Measurements from ENCODE around the gene IP6K1.

The IP6K1 gene

DNA sequence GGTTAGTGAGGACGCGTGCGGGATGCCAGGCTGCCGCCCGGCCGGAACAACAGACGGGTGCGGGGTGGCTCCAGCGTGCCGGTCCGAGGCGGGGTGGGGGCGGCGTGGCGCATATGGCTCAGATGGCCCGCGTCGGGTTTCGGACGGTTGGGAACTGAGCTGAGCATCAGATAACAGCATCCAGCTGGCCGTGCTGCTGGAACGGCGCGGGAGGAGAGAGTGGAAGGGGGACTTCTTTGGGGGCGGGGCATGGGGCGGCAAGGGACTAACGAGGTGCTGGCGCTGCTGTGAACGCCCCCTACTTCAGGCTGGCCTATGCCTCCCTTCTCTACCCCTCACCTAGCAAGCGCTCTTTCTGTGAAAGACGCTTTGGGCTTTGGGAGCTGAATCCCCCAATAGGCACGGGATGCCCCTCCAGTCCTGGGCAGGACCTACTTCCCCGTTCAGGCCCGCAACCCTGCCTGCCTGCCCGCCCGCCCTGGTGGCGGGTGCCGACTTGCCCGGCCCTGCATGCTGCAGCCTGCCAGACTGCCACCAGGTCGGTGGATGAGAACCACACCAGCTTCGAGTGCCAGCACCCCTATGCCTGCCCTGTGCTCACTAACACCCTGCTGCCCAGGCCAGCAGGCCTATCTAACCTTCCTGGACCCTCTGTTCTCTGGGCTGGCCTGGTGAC lies 17.3 kb upstream of the IP6K1 start:
- no peak for TF ChIP-seq JUND (IDR thresholded peaks at IDR 0.05; ENCODE audit: low read depth)
- DNase-seq (ENCODE audit: low read depth in 1 of 2, low spot score in 1 of 2), result no peak
- in situ Hi-C loops (cut with HindIII; ENCODE audit: low pct_unique_long_range_greater_than_20kb, low sequenced_read_pairs), result no loop called here

DNA sequence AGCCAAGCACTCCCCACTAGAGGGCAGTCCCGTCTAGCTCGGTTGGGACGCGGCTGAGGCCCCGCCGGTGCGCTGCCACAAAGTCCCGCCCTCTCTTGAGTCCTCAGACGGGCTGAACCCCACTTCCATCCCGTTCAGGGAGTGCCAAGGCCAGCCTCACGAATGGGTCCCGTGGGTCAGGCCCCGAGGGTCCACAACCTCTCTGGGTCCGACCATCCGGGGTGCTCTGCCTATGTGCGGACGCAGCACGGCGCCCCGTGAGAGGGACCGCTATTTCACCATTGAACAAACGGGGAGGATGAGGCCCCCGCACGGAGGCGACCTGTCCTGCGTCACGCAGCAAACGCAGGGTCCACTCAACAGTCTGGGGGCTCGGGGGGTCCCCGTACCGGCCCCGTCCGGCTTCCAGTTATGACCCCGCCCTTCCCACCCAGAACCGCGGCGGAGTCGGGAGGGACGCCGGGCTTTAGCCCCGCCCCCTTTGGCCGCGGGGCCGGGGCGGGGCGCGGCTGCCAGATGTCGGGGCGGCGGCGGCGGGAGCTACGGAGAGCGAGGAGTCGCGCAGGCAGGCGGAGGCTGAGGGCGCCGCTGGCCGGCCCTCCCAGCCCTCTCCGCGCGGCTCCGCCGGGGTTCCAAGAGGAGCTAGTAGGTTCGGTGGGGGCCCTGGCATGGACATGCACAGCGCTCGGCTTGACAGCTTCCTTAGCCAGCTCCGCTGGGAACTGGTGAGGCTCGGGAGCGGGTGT lies 16.6 kb upstream of the IP6K1 start, which contains the start of gene INKA1:
INKA1 (plus strand) TSS at position 543 of the 746 bp plus-strand sequence; CDS start at position 675, 132 bp downstream.
- TF ChIP-seq JUND (IDR thresholded peaks at IDR 0.05; ENCODE audit: low read depth), result no peak
- DNase-seq (ENCODE audit: low read depth in 1 of 2, low spot score in 1 of 2), result peak; percentile 80
- in situ Hi-C loops (cut with HindIII; ENCODE audit: low pct_unique_long_range_greater_than_20kb, low sequenced_read_pairs), result no loop called here

DNA sequence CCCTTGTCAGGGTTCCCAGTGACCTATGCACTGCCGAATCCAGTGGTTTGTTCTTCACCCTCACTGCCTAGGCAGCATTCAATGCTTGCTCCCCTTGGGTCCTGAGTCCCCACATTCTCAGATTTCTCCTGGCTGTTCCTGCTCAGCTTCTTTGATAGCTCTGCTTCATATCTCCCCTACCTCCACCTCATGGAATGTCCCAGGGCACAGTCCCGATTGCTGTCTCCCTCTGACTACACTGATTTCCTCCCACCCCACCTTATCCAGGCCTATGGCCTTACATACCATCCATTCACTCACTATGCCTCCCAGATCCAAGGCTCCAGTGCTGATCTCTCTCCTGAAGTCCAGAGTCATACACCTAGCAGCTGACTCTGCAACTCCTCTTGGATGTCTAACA lies 14.8 kb upstream of the IP6K1 start:
- TF ChIP-seq JUND (IDR thresholded peaks at IDR 0.05; ENCODE audit: low read depth), result no peak
- DNase-seq (ENCODE audit: low read depth in 1 of 2, low spot score in 1 of 2), result no peak
- in situ Hi-C loops (cut with HindIII; ENCODE audit: low pct_unique_long_range_greater_than_20kb, low sequenced_read_pairs), result no loop called here

DNA sequence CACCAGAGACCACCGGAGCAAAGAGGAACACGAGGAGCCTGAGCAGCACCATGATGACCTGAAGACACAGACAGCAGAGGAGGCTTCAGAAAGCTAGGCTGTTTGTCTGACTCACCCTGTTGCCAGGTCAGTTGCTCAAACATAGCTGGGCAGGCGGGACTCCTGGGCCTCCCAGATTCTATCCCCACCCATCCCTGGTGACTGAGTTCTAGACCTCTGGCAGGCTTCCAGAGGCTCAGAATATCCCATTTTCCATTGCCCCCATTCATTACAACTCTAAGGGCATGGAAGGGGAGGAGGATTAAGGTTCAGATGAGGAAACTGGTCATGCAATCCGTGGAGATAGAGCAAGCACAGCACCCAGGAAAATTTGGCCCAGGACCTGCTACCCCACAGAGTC lies 13.4 kb upstream of the IP6K1 start, which contains the start of gene CDHR4:
CDHR4 (minus strand) TSS at position 113 of the 400 bp plus-strand sequence; CDS start at position 52, 61 bp downstream.
- no peak for DNase-seq (ENCODE audit: low read depth in 1 of 2, low spot score in 1 of 2)
- TF ChIP-seq JUND (IDR thresholded peaks at IDR 0.05; ENCODE audit: low read depth), result no peak
- in situ Hi-C loops (cut with HindIII; ENCODE audit: low pct_unique_long_range_greater_than_20kb, low sequenced_read_pairs), result no loop called here

DNA sequence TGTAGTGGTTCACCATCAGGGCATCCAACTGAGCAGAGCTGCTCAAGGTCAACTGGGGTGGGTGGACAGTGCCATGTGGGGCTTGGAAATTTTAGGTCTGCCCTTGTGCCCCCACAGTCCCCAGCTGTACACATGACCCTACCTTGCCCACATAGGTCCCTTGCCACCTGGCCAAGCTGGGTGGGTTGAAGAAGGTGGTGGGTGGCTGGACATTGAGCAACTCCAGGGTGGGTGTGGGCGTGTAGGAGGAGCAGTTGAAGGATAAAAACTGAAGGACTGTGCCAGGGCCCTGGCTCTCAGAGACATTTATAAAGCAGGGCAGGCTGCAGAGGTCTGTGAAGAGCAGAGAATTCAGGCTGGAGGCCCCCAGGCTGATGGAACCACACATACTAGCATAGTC lies 12.8 kb upstream of the IP6K1 start:
- no peak for DNase-seq (ENCODE audit: low read depth in 1 of 2, low spot score in 1 of 2)
- no peak for TF ChIP-seq JUND (IDR thresholded peaks at IDR 0.05; ENCODE audit: low read depth)
- in situ Hi-C loops (cut with HindIII; ENCODE audit: low pct_unique_long_range_greater_than_20kb, low sequenced_read_pairs), result no loop called here

DNA sequence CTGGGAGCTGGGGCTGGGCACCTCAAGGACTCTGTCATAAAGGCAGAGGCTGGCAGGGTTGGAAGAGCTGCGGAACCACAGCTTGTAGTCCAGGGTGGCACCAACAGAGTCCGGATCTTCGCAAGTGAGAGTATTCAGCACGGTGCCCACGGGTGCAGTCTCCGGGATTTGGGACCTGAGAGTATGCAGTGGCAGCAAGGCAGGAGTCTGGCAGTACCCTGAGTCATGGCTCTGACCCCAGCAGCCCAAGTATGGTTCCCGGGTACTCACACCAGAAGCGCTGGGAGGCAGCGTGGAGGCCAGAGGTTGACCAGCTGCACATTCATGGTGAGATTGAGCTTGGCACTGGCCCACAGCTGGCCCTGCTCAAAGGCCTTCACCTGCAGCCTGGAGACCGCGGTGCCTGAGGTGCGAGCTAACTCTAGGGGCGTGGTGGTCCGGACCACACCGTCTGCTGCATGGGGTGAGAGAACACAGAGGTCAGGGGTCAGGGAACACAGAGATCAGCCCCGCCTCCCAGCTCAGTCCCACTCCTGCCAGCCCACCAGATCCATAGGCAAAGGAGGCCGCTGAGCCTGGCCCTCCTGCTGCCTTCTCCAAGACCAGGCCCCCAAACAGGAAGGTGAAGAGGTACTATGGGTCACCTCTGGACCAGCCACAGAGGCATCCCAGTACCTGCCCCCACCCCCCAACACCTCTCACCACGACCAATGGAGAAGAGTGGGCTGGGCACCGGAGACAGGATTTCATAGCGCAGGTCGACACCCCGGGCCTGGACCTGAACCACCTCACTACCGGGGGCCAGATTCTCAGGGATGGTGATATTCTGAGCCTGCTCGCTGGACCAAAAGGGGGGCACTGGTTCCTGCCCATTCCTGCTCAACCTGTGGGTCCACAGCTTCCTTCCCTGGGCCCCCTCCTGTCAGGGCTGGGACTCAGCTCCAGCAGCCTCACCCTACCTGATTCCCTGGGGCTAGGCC lies 8.9 kb upstream of the IP6K1 start:
- no peak for TF ChIP-seq JUND (IDR thresholded peaks at IDR 0.05; ENCODE audit: low read depth)
- DNase-seq (ENCODE audit: low read depth in 1 of 2, low spot score in 1 of 2), result no peak
- in situ Hi-C loops (cut with HindIII; ENCODE audit: low pct_unique_long_range_greater_than_20kb, low sequenced_read_pairs), result no loop called here

DNA sequence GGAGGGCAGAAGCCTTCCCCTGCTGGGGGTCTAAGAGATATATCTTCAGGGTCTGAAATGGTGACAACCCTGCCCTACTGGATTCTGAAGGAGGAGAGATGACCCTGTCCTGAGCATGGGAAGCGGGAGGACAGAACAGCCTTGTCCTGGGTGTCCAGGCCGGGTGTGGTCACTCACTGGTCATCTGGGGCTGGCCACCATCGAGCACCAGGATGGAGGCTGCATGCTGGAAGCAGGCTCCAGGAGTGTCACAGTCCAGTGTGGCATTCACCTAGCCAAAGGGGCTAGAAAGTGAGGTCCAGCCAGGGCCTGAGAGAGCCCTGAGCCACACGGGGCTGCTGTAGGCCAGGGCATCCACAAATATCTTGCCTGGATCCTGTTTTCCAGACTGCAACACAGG lies 8.1 kb upstream of the IP6K1 start:
- no peak for DNase-seq (ENCODE audit: low read depth in 1 of 2, low spot score in 1 of 2)
- no peak for TF ChIP-seq JUND (IDR thresholded peaks at IDR 0.05; ENCODE audit: low read depth)
- in situ Hi-C loops (cut with HindIII; ENCODE audit: low pct_unique_long_range_greater_than_20kb, low sequenced_read_pairs), result no loop called here

DNA sequence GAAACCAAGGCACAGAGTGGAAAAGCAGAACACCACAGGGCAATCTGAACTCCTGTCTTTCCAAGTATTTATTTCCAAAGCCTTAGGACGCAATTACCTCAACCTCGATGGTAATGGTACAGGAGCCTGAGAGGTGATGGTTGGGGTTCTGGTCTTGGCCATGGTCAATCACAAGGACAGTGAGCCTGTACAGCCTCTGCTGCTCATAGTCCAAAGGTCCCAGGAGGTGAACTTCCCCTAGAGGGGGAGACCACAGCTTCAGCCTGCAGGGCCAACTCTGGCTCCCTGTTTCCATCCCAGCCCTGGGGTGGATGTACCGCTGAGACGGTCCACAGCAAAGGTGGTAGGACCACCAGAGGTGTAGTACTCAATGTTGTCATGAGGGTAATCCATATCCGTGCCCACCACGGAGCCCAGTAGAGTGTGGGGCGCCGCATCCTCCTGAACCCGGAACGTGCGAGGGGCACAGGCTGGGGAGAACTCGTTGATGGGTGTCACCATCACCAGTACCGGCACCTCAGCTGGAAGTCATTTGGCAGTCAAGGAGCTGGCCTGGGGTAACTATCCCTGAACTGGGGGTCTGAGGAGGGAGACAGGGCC lies 7.2 kb upstream of the IP6K1 start:
- DNase-seq (ENCODE audit: low read depth in 1 of 2, low spot score in 1 of 2), result no peak
- in situ Hi-C loops (cut with HindIII; ENCODE audit: low pct_unique_long_range_greater_than_20kb, low sequenced_read_pairs), result no loop called here
- TF ChIP-seq JUND (IDR thresholded peaks at IDR 0.05; ENCODE audit: low read depth), result no peak

DNA sequence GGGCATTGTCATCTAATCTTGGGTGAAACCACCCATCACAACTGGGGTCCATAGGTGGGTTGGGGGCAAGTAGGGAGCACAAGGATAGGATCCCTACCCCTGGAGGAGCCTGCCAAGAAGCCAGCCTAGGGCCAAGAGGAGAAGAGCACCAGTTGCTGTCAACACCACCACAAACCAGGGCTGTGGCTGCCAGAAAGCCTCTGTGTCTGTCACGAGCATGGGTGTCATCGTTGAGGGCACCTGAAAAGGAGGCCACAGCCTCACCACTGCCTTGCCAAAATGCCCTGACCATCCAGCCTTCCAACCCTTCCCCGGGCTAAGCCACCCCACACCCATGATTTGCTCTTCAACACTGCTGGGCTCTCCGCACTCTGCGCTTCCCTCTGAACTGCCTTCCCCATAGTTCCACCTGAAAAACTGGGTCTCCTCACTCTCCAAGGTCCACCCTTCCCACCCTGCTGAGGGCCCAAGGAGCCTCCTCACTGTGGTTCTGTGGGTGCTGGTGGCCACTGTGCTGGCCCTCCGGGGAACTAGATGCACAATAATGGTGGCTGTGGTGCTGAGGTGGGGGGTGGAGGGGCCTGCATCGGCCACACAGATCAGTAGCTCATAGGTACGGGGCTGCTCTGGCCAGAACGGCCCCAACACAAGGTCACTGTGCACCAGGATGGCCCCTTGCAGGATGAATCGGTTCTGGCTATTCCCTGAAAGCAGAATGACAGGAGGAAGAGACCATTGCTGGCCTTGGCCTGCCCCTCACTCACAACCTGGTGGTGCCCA lies 6.2 kb upstream of the IP6K1 start:
- in situ Hi-C loops (cut with HindIII; ENCODE audit: low pct_unique_long_range_greater_than_20kb, low sequenced_read_pairs), result no loop called here
- no peak for DNase-seq (ENCODE audit: low read depth in 1 of 2, low spot score in 1 of 2)
- TF ChIP-seq JUND (IDR thresholded peaks at IDR 0.05; ENCODE audit: low read depth), result no peak

DNA sequence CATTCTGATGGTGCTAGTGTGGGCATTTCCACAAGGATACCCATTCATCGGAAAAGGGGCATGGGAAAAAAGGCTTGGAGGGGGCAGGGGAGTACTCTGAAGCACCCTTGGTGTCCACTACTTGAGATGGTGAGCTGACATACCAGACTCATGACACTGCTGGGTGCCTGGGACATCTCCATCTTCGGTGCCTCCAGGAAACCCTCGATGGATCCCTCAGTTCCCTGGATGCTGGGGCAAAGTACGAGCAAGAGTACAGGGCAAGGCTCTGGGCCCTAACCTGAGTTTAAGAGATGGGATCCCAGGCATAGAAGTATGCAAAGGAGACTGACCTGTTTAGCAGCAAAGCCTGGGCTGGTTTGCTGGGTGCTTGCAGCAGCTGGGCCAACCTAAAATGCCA lies 5.2 kb upstream of the IP6K1 start:
- peak in 1 of 2 experiments; percentile 42 for DNase-seq (ENCODE audit: low read depth in 1 of 2, low spot score in 1 of 2)

DNA sequence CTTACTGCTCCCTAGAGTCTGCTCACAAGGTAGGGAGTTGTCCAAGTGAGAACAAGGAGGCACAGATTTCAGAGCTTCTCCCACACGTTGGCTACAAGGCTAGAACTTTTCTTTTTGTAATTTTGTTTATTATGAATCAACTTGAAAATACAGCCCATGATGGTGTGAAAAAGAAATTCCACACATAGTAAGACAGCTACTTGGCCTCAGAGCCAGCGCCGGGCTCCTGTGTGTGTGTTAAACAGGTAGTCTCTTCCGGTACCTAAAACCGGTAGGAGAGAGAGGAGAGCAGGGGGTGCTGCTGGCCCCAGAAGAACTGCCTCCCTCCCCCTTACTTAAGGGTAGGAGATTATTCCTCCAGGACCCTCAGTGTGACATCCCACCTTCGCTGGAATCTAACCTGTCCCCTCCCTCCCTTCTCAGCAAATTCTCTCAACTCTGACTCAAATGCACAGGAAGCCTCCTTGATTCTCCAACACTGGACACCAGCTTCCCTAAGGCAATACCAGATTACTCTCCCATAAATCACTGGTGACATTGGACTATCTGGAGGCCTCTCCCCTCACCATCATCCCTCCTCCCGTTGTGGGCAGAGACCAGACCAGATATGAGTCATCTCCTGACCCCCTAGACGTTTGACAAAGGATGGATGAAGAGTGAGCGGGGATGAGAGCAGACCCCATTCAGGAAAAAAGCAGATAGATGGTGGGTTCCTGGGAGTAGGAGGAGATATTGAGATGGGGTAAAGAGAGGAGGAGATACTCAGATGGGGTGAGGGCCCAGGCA lies 4.5 kb upstream of the IP6K1 start:
- no peak for TF ChIP-seq JUND (IDR thresholded peaks at IDR 0.05; ENCODE audit: low read depth)
- no peak for DNase-seq (ENCODE audit: low read depth in 1 of 2, low spot score in 1 of 2)
- in situ Hi-C loops (cut with HindIII; ENCODE audit: low pct_unique_long_range_greater_than_20kb, low sequenced_read_pairs), result no loop called here

More for the DNA sequence above, 5.2 kb upstream of the IP6K1 start:
- in situ Hi-C loops (cut with HindIII; ENCODE audit: low pct_unique_long_range_greater_than_20kb, low sequenced_read_pairs), result no loop called here
- TF ChIP-seq JUND (IDR thresholded peaks at IDR 0.05; ENCODE audit: low read depth), result no peak

Data from T47D (cell line).